ENCODE results near the gene C5orf15. TPM values are rescaled to one million over a fixed set of nuclear protein-coding genes. Genes with fewer than 3 reads are reported as not detected.

Gene C5orf15
- polyA plus RNA-seq, 1 donor from 2014 or later = 72.3 TPM

- Histone ChIP-seq H3K27ac (ENCODE audit: low read length) (no peak overlapping the region), H3K9ac (ENCODE audit: low read length) (no peak overlapping the region), H3K9me2 (ENCODE audit: insufficient read depth, low read length) (no peaks in the 10 kb centered on the region), H3F3A (ENCODE audit: insufficient read depth, low read length, poor library complexity, severe bottlenecking) (no peaks in the 10 kb centered on the region), H2AFZ (ENCODE audit: low read depth, low read length) (no peak overlapping the region), H3K36me3 (ENCODE audit: insufficient read depth, low read length) (no peaks in the 10 kb centered on the region), H3K4me2 (ENCODE audit: low read length) (no peak overlapping the region), H3K27me3 (ENCODE audit: insufficient read depth, low read depth, low read length) (no peaks in the 10 kb centered on the region), H3K79me2 (replicated peaks; ENCODE audit: insufficient read depth, low read length) (peaks cover 78% of the 10 kb centered on the region), H3K4me3 (ENCODE audit: low read length) (no peak overlapping the region), H3K9me3 (ENCODE audit: low read length) (no peaks in the 10 kb centered on the region), H4K20me1 (ENCODE audit: insufficient read depth) (peaks cover 11% of the 10 kb centered on the region)
- TF ChIP-seq, protein P1, sequence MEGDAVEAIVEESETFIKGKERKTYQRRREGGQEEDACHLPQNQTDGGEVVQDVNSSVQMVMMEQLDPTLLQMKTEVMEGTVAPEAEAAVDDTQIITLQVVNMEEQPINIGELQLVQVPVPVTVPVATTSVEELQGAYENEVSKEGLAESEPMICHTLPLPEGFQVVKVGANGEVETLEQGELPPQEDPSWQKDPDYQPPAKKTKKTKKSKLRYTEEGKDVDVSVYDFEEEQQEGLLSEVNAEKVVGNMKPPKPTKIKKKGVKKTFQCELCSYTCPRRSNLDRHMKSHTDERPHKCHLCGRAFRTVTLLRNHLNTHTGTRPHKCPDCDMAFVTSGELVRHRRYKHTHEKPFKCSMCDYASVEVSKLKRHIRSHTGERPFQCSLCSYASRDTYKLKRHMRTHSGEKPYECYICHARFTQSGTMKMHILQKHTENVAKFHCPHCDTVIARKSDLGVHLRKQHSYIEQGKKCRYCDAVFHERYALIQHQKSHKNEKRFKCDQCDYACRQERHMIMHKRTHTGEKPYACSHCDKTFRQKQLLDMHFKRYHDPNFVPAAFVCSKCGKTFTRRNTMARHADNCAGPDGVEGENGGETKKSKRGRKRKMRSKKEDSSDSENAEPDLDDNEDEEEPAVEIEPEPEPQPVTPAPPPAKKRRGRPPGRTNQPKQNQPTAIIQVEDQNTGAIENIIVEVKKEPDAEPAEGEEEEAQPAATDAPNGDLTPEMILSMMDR (IDR thresholded peaks at IDR 0.05; ENCODE audit: poor library complexity, severe bottlenecking) = peak; percentile 45
- no peak for TF ChIP-seq REST (IDR thresholded peaks at IDR 0.05; ENCODE audit: borderline replicate concordance)
Measured at GRCh38 chr5:133996683-133997252, 28.3 kb upstream of the C5orf15 start.

GRCh38 chr5:133995883-133996563 is 27.6 kb upstream of the C5orf15 start:
- TF ChIP-seq EP300 (conservative IDR thresholded peaks at IDR 0.05; ENCODE audit: poor library complexity, severe bottlenecking) (no peak), EZH2 (IDR thresholded peaks at IDR 0.05; ENCODE audit: borderline replicate concordance, insufficient read depth, low read length, poor library complexity, severe bottlenecking) (no peak), MXI1 (conservative IDR thresholded peaks at IDR 0.05; ENCODE audit: poor library complexity, severe bottlenecking) (no peak), RAD21 (conservative IDR thresholded peaks at IDR 0.05) (no peak), POLR2AphosphoS5 (IDR thresholded peaks at IDR 0.05) (no peak), REST (IDR thresholded peaks at IDR 0.05; ENCODE audit: borderline replicate concordance) (no peak), SMC3 (conservative IDR thresholded peaks at IDR 0.05; ENCODE audit: poor library complexity) (no peak), TAF1 (IDR thresholded peaks at IDR 0.05; ENCODE audit: low read depth) (no peak)
- TF ChIP-seq, protein P1 (IDR thresholded peaks at IDR 0.05; ENCODE audit: poor library complexity, severe bottlenecking) = no peak
- no peak overlapping the region for H3K4me2 ChIP-seq (ENCODE audit: low read length)
- H3K9me3 ChIP-seq (ENCODE audit: low read length) = no peaks in the 10 kb centered on the region
- H2AFZ ChIP-seq (ENCODE audit: low read depth, low read length) = no peak overlapping the region
- H3K27me3 ChIP-seq (ENCODE audit: insufficient read depth, low read depth, low read length) = no peaks in the 10 kb centered on the region
- H3K36me3 ChIP-seq (ENCODE audit: insufficient read depth, low read length) = no peaks in the 10 kb centered on the region
- no peaks in the 10 kb centered on the region for H3F3A ChIP-seq (ENCODE audit: insufficient read depth, low read length, poor library complexity, severe bottlenecking)
- no peak overlapping the region for H3K4me3 ChIP-seq (ENCODE audit: low read length)
- H3K79me2 ChIP-seq (replicated peaks; ENCODE audit: insufficient read depth, low read length) = peaks cover 72% of the 10 kb centered on the region
- H3K9me2 ChIP-seq (ENCODE audit: insufficient read depth, low read length) = no peaks in the 10 kb centered on the region
- H4K20me1 ChIP-seq (ENCODE audit: insufficient read depth) = peaks cover 11% of the 10 kb centered on the region
- no peak overlapping the region for H3K27ac ChIP-seq (ENCODE audit: low read length)
- no peak overlapping the region for H3K9ac ChIP-seq (ENCODE audit: low read length)
